Upper lobe of left lung (tissue), 4 donors: ENCODE data around the gene FNDC3B.

Source experiments
- EP300 ChIP-seq, 4 donors: sonication (generic); formaldehyde crosslinking; IDR thresholded peaks; one replicate each; pipeline ENCODE4 v1.5.1; 2017; ENCODE audit warnings: antibody characterized with exemption in 4 of 4, control low read depth in 2 of 4
- POLR2A ChIP-seq, 4 donors: fragments of 450-650 bp; IDR thresholded peaks; one replicate each; pipeline ENCODE4 v1.5.1; 2016 to 2017; ENCODE audit warnings: antibody characterized with exemption in 4 of 4, mild to moderate bottlenecking in 2 of 4
- POLR2AphosphoS5 ChIP-seq, 2 donors: sonication (generic); formaldehyde crosslinking; IDR thresholded peaks; one replicate each; pipeline ENCODE4 v1.5.1; 2017; ENCODE audit warnings: antibody characterized with exemption in 2 of 2
- TF ChIP-seq, protein P1 (sequence below), 6 experiments: fragments of 450-650 bp in 4 of 6; fragments of 200-600 bp in 2 of 6; sonication (generic) in 2 of 6; IDR thresholded peaks; one replicate each; pipeline ENCODE4 v1.5.1; 2016 to 2019; ENCODE audit warnings: antibody characterized with exemption in 6 of 6

- TF ChIP-seq, protein P1, sequence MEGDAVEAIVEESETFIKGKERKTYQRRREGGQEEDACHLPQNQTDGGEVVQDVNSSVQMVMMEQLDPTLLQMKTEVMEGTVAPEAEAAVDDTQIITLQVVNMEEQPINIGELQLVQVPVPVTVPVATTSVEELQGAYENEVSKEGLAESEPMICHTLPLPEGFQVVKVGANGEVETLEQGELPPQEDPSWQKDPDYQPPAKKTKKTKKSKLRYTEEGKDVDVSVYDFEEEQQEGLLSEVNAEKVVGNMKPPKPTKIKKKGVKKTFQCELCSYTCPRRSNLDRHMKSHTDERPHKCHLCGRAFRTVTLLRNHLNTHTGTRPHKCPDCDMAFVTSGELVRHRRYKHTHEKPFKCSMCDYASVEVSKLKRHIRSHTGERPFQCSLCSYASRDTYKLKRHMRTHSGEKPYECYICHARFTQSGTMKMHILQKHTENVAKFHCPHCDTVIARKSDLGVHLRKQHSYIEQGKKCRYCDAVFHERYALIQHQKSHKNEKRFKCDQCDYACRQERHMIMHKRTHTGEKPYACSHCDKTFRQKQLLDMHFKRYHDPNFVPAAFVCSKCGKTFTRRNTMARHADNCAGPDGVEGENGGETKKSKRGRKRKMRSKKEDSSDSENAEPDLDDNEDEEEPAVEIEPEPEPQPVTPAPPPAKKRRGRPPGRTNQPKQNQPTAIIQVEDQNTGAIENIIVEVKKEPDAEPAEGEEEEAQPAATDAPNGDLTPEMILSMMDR (IDR thresholded peaks at IDR 0.05): no peak
- TF ChIP-seq POLR2A (IDR thresholded peaks at IDR 0.05) (no peak), POLR2AphosphoS5 (IDR thresholded peaks at IDR 0.05) (no peak), EP300 (IDR thresholded peaks at IDR 0.05) (no peak)
Measured at GRCh38 chr3:172224560-172225214, 185.3 kb downstream of the FNDC3B start.
